ENCODE data around the gene LHX2.

Gene LHX2

GRCh38 chr9:124035001-124035650 lies 23.6 kb downstream of the LHX2 start:
- DNase-seq: no peak

DNA sequence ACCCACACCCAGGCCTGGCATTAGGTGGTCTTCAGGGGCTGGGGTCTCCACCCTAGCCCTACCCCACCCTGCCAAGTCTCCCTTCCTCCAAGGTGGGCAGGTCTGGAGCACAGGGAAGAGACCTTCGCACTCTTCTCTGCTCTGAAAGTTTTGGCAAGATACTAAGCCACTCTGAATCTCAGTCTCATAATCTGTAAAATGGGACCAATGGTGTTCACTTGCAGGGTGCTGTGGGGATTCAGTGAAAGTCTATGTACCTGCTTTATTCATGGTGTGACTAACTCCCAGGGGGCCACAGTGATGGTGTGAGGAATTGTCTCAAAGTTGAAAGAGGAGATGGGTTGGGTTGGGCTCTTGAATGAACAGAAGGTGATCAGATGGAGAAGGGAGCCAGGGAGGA lies 25.0 kb downstream of the LHX2 start:
- no peak for DNase-seq

- no peak for DNase-seq
Measured at GRCh38 chr9:124037790-124038189, 26.2 kb downstream of the LHX2 start.

- no peak for DNase-seq
Measured at GRCh38 chr9:124038239-124038638, 26.7 kb downstream of the LHX2 start.

GRCh38 chr9:124038790-124039633 lies 27.4 kb downstream of the LHX2 start:
- no peak for DNase-seq

DNA sequence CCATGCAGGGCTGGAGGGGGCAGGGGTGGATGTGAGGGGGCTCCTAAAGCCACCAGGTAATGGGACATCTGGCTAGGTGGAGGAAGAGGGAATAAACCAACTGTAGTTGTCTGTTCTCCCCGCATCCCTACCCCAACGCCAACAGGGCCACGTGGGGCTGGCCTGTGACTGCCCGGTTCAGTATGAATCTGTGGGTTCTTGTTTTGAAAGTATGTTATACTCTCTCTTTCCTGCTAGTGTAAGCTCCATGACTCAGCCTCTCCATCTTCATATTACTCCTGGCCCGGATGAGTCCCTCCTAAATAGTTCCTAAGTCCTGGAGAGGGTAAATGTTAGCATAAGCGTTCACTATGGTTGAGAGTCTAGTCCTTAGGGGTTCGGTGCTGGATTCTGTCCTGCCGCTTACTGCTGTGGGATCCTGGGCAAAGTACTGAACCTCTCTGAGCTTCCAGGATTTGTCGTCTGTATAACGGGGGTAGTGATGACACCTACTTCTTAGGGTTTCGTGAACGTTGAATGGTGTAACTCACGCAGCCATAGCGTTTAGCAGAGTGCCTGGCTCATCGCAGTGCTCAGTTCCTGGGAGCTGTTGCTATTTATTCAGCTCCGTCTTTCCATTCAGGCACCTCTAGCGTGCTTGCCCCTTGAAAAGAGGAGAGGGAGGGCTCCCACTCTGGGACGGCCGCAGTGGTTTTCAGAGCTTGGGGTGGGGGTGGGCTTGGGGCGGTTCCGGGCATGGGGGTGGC lies 28.8 kb downstream of the LHX2 start:
- no peak for DNase-seq

DNA sequence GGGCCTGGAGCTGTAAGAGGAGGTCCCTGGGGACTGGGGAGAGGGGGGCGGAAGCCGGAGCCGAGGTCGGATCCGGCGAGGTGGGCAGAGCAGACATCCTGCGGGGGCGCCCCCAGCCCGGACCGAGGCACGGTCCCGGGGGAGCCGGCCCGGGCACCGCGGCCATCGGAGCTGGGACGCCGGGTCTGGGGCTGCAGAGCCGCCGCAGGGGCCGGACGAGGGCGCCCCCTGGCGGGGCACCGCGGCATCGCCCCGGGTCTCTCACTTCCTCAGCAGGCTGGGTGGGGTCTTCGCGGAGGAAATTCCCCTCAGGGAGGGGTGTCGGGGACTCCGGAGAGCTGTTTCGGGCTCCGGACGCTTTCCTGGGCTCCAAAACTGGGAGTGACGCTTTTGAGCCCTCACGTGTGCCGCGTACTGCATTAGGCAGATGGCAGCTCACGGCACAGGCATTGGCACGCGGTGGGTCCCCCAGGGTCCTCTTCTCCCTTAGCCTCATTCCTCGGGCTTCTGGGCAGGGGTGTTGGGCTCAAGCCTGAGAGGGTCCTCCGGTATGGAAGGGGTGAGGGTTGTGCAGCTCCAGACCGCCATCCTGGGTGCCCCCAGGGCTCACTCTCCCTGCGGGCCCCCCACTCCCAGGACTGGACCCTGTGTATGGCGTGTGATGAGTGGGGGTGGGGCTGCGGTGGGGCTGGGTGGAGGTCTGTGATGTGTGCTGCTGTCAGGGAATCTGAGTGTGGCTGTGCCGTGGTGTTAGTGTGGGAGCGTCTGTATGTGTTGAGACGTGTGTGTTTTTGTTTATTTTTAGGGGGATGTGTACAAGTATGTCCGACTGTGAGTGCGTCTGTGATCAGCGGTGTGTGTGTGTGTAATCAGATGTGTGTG lies 29.6 kb downstream of the LHX2 start:
- peak in 2 of 4 experiments; percentile 13 to 18 for DNase-seq

DNA sequence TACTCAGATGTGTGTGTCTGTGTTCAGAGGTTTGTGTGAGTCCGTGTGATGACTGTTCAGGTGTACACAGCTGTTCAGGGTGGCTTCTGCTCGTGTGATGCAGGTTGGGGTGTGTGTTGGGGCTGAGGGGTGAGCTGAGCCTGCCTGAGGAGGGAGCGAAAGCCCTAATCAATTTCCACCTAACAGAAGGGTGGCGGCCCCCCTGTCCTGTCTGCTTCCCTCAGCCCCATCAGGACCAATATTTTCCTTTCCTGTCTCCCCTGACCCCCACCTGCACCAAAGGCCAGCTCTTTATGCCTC lies 30.2 kb downstream of the LHX2 start:
- no peak for DNase-seq

DNA sequence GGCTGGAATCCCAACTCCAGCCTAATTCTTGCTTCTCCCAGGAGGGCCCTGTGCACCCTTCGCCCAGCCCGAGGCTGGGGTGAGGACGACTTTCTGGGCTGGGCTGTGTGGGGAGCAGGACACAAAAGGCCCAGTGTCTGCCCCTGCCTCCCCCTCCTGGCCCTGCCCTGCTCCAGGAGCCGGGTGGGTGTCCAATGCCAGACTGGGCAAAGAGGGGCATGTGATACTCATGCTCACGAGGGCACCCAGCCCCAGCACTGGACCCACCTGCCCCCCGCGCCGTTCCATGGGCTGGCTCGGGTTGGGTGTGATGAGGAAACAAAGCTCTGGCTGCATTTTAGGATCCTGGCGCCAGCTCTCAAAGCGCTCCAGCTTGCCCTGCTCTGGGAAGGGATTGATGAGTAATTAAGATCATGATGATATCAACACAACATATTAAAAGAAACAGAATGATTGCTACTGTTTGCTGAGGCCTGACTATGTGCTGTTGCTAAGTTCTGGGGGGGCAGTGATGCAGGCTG lies 30.7 kb downstream of the LHX2 start:
- DNase-seq: no peak

DNA sequence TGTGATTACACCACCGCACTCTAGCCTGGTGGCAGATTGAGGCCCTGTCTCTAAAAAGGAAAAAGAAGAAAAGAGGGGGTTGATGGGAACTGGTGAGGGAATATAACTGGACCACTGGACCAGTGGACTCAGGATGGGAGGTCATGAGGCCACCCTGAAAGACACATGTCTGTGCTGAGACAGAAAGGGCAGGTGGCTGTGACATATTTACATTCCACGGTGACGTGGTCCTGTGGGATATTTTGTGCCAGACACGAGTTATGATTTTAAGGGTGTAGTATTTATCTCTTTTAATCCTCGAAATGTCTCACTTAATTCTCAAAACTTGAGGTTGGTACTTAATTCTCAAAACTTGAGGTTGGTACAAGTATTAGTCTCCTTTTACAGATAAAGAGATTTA lies 32.9 kb downstream of the LHX2 start:
- DNase-seq: no peak

GRCh38 chr9:124045076-124045829 lies 33.7 kb downstream of the LHX2 start:
- DNase-seq: no peak

DNA sequence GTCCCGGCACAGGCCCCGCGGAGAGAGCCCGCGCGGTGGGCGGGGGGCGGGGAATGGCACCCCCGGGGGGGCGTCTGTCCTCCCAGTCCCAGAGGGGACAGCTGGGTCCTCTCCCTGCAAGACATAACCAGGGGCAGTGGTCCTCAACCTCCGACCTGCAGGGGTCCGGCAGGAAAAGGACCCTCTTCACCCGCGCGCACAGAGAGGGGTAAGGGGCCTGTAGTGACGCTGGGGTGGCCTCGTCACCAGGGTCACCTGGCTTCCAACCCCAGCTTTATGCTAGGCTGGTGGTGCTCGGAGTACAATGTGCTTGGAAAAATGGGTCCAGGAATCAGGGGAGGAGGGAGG lies 34.2 kb downstream of the LHX2 start:
- DNase-seq: no peak

DNA sequence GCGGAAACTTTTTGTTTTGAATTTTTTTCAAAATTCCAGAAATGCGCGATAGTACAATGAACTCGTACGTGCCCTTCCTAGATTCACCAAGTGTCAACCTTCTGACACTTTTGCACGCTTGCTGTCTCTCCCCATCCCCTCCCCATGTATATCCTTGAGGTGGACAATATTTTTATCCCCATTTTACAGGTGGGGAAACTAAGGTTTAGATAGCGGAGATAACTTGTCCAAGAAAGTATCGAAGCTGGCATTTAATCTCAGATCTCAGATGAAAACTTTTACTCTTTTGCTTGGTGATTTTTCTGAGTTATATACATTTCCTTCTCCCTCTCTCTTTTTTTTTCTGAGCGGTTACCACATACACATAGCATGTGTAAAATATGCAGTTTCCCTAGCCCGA lies 34.6 kb downstream of the LHX2 start:
- DNase-seq: no peak

DNA sequence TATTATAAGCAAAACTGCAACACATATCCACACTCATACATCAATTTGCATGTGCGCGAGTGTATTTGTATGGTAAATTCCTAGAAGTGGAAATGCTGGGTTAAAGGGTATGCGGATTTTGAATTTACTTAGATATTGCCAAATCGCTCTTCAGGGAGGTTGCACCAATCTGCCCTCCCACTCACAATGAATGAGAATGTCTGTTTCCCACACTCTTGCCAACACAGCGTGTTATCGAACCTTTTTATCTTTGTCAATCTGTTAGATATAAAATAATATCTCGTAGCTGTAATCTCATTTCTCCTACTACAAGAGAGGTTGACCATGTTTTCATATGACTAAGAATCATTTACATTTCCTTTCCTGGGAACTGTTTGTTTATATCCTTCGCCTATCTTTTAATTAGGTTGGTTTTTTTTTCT lies 35.7 kb downstream of the LHX2 start:
- no peak for DNase-seq

DNA sequence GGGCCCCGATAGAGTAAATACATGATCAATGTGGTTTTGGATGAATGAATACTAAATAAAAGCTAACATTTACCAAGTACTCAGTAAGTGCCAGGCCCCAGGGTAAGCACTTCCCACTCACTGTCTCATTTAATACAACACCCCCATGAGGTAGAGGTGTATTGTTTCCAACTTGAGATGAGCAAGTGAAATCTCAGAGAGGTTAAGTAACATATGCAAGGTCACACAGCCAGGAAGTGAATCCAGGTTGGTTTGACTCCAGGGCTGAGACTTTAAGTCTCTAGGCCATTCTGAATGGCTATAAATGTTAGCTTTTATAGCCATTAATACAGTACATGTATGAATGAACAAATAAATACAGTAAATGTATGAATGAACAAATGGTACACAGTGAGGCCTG lies 39.4 kb downstream of the LHX2 start:
- no peak for DNase-seq

DNA sequence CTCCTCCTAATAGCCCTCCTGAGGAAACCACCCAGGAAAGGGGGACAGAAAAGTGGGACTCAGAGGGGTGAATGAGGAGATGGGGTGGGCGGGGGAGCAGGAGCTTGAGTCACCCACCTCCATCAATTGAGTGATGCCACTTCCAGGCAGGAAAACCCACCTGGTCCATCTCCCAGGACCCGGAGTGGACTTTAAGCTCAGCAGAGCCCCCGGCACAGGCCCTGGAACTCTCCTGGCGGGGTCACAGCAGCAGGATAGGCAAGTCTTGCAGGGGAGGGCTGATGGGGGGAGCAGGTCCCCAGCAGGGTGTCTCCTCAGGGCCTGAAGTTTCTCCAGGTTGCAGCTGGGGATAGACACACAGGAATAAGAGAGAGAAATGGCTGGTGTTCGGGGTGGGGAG lies 40.8 kb downstream of the LHX2 start:
- no peak for DNase-seq

GRCh38 chr9:124054582-124055227 lies 43.1 kb downstream of the LHX2 start:
- DNase-seq: no peak

DNA sequence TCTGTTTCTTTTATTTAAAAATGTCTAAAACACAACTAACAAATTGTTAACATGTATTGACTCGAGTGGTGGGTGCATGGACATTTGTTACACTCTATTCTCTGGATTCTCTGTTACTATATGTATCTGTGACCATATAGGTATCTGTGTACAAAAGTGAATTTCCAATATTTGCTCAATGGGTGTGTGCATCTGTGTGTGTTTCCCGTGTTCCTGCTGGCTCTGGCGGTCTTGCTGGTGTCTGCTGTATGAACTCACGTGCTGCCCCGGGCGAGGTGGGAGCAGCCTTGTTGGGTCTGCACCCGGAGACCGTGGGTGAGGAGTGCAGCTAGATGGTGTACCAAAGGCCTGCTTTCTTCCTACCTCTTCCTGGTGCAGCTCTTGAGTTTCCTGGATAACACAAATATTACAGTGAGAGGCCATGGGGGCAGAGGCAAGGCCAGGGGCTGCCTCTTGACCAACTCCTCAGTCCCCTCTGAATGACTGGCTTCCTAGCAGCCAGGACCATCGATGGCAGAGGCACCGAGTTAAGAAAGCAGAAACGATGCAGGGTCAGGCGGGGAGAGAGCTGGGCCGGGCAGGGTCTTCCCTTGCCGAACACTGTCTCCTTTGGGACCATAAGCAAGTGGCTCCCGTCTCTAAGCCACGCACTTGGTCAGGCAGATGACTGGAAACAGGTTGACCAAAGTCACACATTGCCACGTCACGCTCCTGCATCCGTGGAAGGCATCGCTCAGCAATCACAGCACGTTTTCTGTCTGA lies 49.5 kb downstream of the LHX2 start:
- no peak for DNase-seq

GRCh38 chr9:124062172-124062571 lies 50.6 kb downstream of the LHX2 start:
- DNase-seq: no peak

DNA sequence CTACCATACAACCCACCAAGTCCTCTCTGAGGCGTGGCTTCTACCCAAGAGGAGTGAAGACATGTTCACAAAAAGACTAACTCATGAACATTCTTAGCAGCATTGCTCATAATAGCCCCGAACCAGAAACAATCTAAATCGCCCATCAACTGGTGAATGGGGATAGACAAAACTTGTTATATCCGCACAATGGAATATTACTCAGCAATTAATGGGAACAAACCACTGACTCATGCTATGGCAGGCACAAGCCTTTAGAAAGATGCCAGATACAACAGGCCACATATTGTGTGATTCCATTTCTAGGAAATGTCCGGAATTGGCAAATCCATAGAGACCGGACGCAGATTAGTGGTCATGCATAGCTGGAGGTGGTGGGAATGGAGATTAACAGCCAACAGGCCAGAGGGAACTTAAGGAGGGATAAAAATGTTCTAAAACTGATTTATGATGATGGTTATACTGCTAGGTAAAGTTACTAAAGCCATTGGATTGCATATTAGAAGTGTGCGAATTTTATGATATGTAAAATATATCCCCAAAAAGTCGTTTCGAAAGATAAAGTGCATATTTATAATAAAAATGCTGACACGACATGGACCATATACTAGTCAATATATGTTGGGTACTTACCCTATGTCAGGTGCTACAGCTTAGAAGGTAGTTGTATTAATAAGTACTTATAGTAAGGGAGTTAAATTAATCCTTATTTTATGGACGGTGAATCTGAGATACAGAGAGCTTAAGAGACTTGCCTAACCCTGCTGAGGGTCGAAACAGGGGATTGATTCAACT lies 55.4 kb downstream of the LHX2 start:
- DNase-seq: no peak
